HG03045 (cell line): ENCODE results near the gene SPRR1A.
"Not testable (repeated sequence)": the region's sequence is repeated elsewhere in the genome, so short reads cannot be mapped to it uniquely, and the experiment has no call there.

ENCODE experiments used
- ATAC-seq: cut with Tn5 transposase; IDR thresholded peaks from one replicate; pipeline ENCODE4 v1.9.1; 2021; ENCODE audit warnings: mild to moderate bottlenecking, moderate library complexity; ENCODE audit not compliant: unreplicated experiment

Gene SPRR1A

GRCh38 chr1:152972196-152972886, 11.5 kb upstream of the SPRR1A start:
- no peak for ATAC-seq

DNA sequence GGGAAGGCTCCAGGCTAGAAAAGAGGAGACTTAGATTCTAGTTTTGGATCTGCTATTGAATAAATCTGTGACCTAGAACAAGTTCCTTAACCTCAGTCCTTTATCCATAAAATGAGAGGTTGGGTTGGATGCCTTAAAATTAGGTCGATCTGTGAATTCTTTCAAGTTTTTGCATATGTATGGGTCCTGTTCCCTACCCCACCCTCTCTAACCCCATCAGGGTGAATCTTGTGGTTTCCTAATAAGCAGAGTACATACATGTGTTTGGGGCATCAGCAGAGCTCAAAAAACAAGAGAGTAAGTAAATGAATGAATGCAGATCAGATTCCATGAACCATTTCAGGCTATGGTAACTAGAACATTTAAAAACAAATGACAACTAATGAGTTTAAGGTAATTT, 7.2 kb upstream of the SPRR1A start:
- no peak for ATAC-seq

- ATAC-seq = no peak
These were observed 6.3 kb upstream of the SPRR1A start for GRCh38 chr1:152977614-152978013.

GRCh38 chr1:152980676-152981075, 3.2 kb upstream of the SPRR1A start:
- ATAC-seq = no peak

GRCh38 chr1:152981146-152981871, 2.6 kb upstream of the SPRR1A start:
- ATAC-seq = no peak

GRCh38 chr1:152982076-152982475, 1.8 kb upstream of the SPRR1A start:
- ATAC-seq = no peak

- ATAC-seq = no peak
These were observed 647 bp upstream of the SPRR1A start for GRCh38 chr1:152983234-152983633.

- no peak for ATAC-seq
These were observed 2.7 kb downstream of the SPRR1A start for GRCh38 chr1:152986578-152986977.

GRCh38 chr1:152993186-152993585, 9.3 kb downstream of the SPRR1A start:
- no peak for ATAC-seq

- no peak for ATAC-seq
These were observed 12.0 kb downstream of the SPRR1A start for GRCh38 chr1:152995842-152996241.

DNA sequence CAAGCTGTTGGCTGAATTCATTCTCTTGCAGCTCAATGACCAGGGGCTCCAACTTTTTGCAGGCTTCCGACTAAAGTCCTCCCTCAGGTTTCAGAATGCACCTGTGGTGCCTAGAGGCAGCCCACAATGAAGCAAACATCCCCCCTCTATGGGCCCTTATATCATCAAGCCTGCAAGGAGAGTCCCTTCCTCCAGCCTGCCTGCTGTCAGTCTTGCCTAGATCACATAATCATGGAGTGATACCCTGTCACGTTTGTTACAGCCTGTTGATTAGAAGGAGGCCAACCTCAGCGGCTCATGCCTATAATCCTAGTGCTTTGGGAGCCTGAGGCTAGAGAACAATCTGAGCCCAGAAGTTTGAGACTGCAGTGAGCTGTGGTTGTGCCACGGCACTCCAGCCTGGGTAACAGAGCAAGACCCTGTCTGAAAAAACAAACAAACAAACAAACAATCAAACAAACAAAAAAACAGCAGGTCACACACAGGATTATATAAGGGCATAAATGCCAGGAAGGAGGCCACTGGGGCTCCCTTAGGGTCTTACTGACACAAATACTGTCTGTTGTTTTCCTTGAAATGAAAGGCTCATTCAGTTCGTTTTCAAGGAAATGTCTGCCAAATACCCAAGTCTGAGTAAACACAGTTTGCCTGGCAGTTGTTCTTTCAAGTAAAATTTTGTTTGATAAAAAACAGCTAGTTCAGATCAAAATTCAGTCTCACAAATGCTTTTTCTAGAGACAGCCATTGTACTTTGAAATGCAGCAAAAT, 12.9 kb downstream of the SPRR1A start:
- ATAC-seq = no peak

DNA sequence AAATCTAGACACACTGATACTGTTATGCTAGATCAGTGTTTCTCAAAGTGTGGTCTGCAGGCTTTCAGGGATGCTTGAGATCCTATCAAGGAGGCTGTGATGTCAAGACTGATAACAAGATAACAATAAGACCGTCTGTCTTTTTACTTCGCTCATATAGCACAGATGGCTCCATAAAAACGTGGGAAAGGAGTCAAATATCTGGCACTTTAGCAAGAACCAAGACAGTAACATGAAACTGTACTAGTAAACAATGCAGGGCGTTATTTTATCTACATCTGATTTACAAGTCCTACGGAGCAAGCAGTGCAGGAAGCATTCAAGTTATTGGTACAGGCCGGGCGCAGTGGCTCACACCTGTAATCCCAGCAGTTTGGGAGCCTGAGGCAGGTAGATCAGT, 14.0 kb downstream of the SPRR1A start:
- ATAC-seq = no peak

- ATAC-seq = no peak
These were observed 14.6 kb downstream of the SPRR1A start for GRCh38 chr1:152998476-152998875.

- ATAC-seq = no peak
These were observed 15.9 kb downstream of the SPRR1A start for GRCh38 chr1:152999818-153000217.

DNA sequence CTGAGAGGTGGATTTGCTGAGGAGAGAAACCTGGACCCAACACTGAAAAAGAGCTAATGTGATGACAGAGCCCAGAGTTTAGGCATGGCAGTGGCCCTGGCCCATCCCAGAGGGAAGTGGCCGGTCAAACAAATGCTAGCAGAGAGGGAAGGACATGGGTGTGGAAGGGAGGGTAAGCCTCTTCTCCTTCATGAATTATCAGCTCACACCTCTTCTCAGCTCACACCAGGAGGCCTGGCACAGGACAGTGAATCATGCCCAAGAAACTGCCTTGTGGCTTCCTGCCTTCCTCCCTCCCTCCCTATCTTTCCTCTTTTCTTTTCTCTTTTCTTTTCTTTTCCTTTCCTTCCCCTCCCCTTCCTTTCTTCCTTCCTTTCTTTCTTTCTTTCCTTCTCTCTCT, 16.4 kb downstream of the SPRR1A start:
- no peak for ATAC-seq

DNA sequence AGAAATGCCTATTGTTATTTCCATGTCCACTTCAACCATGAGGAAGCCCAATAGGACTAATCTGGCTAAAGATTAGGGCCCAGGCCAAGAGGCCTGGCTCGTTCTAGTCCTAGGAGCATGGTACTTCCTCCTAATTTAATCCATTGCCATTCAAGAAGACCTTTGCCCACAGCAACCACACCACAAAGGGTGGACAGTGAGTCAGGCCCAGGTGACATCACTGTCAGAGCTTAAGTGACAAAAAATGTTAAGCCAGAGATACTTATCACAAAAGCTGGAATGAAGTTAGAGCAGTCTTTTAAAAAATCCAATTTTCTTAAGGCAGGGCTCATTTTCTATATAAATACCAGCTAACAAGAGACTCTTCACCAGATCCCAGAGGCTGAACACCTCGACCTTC, 17.5 kb downstream of the SPRR1A start, which contains the start of gene SPRR3:
TSS of gene SPRR3 (plus strand) at position 368 of the 400 bp plus-strand sequence. CDS start 1,272 bp downstream, outside the sequence.
- ATAC-seq = no peak

DNA sequence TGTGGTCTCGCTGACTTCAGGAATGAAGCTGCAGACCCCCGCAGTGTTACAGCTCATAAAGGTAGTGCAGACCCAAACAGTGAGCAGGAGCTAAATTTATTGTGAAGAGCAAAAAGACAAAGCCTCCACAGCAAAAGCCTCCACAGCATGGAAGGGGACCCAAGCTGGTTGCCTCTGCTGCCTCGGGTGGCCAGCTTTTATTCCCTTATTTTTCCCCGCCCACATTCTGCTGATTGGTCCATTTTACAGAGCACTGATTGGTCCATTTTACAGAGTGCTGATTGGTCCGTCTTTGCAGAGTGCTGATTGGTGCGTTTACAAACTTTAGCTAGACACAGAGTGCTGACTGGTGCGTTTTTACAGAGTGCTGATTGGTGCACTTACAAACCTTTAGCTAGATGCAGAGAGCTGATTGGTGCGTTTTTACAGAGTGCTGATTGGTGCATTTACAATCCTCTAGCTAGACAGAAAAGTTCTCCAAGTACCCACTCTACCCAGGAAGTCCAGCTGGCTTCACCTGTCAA, 27.4 kb downstream of the SPRR1A start:
- not testable (repeated sequence) for ATAC-seq

DNA sequence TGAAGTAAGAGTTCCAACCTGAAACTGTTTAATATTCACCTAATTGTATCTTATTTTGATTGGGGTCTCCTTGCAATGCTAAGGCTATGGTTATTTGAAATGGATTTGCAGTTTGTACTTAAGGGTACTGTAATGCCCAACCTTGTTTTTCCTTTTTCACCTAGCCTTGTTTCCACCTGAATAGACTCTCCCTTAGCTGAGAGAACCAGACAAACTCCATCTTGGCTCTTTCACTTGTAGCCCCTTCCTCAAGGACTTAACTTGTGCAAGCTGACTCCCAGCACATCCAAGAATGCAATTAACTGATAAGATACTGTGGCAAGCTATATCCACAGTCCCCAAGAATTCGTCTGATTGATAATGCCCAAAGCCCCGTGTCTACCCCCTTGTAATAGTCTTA, 37.9 kb downstream of the SPRR1A start:
- ATAC-seq = not testable (repeated sequence)

- ATAC-seq = not testable (repeated sequence)
These were observed 38.5 kb downstream of the SPRR1A start for GRCh38 chr1:153022340-153022739.

- ATAC-seq = no peak
These were observed 39.2 kb downstream of the SPRR1A start for GRCh38 chr1:153023109-153023508.

- ATAC-seq = no peak
These were observed 40.5 kb downstream of the SPRR1A start for GRCh38 chr1:153024413-153024812.
